Superior temporal gyrus (tissue), 1 donor: ENCODE data around the gene KIF1B.
"Not testable (repeated sequence)": the region's sequence is repeated elsewhere in the genome, so short reads cannot be mapped to it uniquely, and the experiment has no call there.

ENCODE experiments used
- DNase-seq: peaks from one replicate; pipeline ENCODE4 v3.0.0-alpha.2; 2016; ENCODE audit errors: extremely low spot score

The KIF1B gene

DNA sequence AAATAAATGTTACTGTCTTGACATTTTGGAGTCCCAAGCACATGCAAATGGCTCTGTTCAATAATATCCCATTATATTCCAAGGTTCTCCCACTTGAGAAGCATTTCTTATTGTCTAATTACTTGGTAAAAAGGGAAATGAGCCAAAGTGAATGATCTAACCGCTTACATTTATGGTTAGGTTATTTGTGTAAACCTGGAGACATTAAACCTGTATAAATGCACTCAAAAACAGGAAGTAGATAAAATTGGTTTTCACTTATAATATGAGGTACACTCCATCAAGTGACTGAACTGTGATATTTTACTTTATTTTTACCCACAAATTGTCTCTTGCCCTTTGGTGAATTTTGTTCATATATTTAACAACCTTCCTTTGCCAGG, 26.8 kb downstream of the KIF1B start:
- no peak for DNase-seq

DNA sequence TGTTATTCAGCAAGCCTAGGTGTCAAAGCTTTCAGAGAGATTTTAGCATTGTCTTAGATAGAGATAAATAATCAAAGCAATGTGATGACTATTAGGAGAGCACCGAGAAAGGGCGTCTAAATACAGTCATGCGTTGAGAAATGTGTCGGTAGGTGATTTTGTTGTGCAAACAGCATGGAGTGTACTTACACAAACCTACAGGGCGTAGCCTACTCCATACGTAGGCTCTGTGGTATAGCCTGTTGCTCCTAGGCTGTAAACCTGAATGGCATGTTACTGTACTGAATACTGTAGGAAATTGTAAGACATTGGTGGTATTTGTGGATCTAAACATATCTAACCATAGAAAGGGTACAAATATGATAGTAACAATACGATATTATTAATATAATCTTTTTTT, 31.8 kb downstream of the KIF1B start:
- DNase-seq: no peak

DNA sequence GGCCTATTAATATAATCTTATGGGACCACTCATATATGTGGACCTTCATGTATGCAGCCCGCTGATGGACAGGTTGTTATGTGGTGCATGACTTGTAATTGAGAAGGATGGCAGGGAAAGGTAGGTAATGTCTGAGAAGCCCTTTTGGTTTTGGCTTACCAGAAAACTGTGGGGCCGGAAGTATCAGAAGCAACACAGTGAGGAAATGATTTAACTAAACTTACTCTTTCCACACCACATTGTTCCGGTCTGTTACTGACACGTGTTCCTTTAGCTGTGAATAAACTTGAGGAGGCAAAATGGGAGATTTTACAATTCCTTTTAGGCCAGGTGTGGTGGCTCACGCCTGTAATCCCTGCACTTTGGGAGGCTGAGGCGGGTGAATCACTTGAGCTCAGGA, 32.4 kb downstream of the KIF1B start:
- DNase-seq: no peak

DNA sequence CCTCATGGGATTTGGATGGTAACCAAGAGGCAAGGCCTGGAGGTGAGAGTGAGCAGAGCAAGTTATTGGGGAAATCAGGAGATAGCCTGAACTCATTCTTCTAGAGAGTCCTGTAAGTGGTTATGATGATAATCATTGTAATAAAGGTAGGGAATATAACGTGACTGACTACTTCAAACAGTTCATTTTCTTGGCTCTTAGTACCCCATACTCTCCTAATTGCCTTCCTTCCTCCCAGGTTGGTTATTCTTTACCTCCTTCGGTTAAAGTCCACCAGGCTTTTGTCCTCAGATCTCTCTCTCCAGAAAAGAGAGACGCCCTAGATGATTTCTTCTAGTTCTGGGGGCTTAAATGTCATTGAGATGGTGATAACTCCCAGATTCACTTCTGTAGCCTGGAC, 35.3 kb downstream of the KIF1B start:
- no peak for DNase-seq

DNA sequence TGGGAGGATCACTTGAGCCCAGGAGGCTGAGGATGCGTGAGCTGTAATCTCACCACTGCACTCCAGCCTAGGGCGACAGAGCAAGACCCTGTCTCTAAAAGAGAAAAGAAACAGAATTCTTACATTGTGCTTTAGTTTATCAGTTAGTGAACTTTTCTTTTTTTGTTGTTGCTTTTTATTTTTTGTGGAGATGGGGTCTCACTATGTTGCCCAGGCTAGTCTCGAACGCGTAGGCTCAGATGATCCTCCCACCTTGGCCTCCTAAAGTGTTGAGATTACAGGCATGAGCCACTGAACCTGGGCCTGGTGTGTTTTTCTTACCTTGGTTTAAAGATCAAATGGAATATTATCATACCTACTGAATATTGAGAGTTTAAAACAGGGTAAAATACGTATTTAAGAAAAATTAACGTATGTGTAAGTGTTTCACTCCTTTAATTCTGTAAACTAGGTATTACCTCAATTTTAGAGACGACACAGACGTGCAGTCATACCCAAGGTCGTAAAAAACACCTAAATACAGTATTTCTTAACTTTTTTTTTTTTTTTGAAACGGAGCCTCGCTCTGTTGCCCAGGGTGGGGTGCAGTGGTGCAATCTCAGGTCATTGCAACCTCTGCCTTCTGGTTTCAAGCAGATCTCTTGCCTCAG, 39.6 kb downstream of the KIF1B start:
- no peak for DNase-seq

- no peak for DNase-seq
Measured at GRCh38 chr1:10250663-10251062, 40.3 kb downstream of the KIF1B start.

DNA sequence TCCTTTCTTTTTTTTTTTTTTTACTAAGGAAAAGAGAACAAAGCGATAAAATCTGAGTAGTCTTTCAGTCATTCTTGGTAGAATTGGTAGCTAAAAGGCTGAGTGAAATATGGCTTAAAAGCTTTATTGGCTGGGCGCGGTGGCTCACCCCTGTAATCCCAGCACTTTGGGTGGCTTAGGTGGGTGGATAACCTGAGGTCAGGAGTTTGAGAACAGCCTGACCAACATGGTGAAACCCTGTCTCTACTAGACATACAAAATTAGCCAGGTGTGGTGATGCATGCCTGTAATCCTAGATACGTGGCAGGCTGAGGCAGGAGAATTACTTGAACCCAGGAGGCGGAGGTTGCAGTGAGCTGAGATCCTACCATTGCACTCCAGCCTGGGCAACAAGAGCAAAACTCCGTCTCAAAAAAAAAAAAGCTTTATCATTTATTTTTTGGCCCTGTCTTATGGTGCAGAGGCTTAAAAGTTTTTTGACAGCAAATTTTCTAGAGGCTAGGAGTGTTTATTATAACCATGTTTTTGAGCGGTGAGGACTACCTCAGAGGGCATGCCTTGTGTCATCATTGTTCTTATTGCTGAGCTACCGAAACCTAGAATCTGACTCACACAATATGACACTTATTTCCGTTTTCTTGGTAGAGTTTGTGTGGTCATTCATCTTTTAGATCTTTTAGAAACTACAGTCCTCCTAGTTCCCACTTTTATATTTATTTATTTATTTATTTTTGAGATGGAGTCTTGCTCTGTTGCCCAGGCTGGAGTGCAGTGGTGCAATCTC, 41.1 kb downstream of the KIF1B start:
- DNase-seq: not testable (repeated sequence)

GRCh38 chr1:10252508-10252907, 42.1 kb downstream of the KIF1B start:
- DNase-seq: no peak

GRCh38 chr1:10253149-10253548, 42.8 kb downstream of the KIF1B start:
- DNase-seq: no peak

- no peak for DNase-seq
Measured at GRCh38 chr1:10253755-10254154, 43.4 kb downstream of the KIF1B start.

- DNase-seq: no peak
Measured at GRCh38 chr1:10257851-10258250, 47.5 kb downstream of the KIF1B start.

- DNase-seq: not testable (repeated sequence)
Measured at GRCh38 chr1:10259547-10259946, 49.2 kb downstream of the KIF1B start.

- DNase-seq: no peak
Measured at GRCh38 chr1:10263450-10264082, 53.2 kb downstream of the KIF1B start.

GRCh38 chr1:10265027-10265426, 54.7 kb downstream of the KIF1B start:
- no peak for DNase-seq

- no peak for DNase-seq
Measured at GRCh38 chr1:10265900-10266299, 55.5 kb downstream of the KIF1B start.

GRCh38 chr1:10267319-10267718, 56.9 kb downstream of the KIF1B start:
- DNase-seq: no peak

GRCh38 chr1:10267921-10268320, 57.6 kb downstream of the KIF1B start:
- DNase-seq: no peak

GRCh38 chr1:10271090-10271489, 60.7 kb downstream of the KIF1B start:
- no peak for DNase-seq

DNA sequence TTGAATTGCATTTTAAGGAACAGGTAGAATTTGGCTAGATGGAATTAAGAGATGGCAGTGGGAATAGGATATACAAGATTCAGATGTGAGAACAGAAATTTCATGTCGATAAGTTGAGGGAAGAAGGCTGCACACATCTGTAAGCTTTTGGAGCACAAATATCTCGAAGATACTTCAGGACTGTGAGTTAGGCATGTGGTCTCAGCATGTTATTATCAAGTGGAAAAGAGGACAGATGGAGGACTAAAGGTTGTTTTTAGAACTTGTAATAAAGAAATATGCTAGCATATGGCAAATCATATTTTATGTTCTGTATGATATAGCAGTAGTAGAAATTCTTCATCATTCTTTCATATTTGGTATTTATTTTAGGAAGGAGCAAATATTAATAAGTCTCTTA, 61.5 kb downstream of the KIF1B start:
- DNase-seq: no peak

DNA sequence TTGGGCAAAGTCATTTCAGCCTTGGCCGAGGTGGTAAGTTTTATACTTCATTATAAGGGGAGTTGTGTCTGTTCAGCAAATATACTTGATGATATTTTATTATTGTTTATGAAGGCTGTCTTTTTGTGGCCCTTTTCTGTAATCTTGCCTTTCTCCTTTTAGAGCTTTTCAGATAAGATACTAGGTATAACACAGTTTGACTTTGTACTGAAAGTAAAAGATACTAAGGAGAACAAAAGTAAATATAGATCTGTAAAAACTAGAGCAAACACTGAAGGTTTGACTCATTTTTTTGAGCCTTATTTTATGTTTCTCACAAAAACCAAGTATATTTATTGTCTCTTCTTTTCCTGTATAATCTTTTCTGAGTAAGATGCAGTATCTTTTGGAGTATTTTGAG, 61.9 kb downstream of the KIF1B start:
- no peak for DNase-seq

GRCh38 chr1:10278880-10279279, 68.5 kb downstream of the KIF1B start:
- no peak for DNase-seq

GRCh38 chr1:10280439-10281350, 70.3 kb downstream of the KIF1B start:
- no peak for DNase-seq
